ENCODE results near the gene CEP85.

GRCh38 chr1:26290882-26291261 lies 56.9 kb downstream of the CEP85 start:
- TF ChIP-seq POLR2A (IDR thresholded peaks at IDR 0.05), result no peak
- TF ChIP-seq CTCF (IDR thresholded peaks at IDR 0.05), result no peak

Data from esophagus squamous epithelium (tissue), 4 donors.